ENCODE results near the gene GPRC5A. TPM values are rescaled to one million over a fixed set of nuclear protein-coding genes. Genes with fewer than 3 reads are reported as not detected.
A peak's percentile ranks its signal among the peaks of the same experiment; 100 is the strongest.

The GPRC5A gene
- total and polyA plus RNA-seq, 9 donors, result 0.90 to 5.9 (median 1.7) TPM

- H3K36me3 ChIP-seq (ENCODE audit: control insufficient read depth, insufficient read depth, low read length), result no peaks in the 10 kb centered on the region
- no peak for DNase-seq
- 74% methylated on average over 2 of the region's 9 CpGs for WGBS (ENCODE audit: insufficient coverage)
- no peaks in the 10 kb centered on the region for H3K27me3 ChIP-seq (ENCODE audit: control insufficient read depth, insufficient read depth, low read length)
- no peaks in the 10 kb centered on the region for H3K9me3 ChIP-seq (replicated peaks; ENCODE audit: control insufficient read depth, low read depth, low read length)
- H3K4me1 ChIP-seq (ENCODE audit: control insufficient read depth, insufficient read depth, low read length), result peaks cover 5% of the 10 kb centered on the region
- H3K4me3 ChIP-seq (ENCODE audit: low read length), result no peak overlapping the region
- H3K27ac ChIP-seq (ENCODE audit: low read length), result no peak overlapping the region
These were observed 6.9 kb downstream of the GPRC5A start for GRCh38 chr12:12898136-12898717.

- no peak overlapping the region for H3K4me3 ChIP-seq (ENCODE audit: low read length)
- no peaks in the 10 kb centered on the region for H3K9me3 ChIP-seq (replicated peaks; ENCODE audit: control insufficient read depth, low read depth, low read length)
- peaks cover 5% of the 10 kb centered on the region for H3K4me1 ChIP-seq (ENCODE audit: control insufficient read depth, insufficient read depth, low read length)
- no peaks in the 10 kb centered on the region for H3K27me3 ChIP-seq (ENCODE audit: control insufficient read depth, insufficient read depth, low read length)
- WGBS (ENCODE audit: insufficient coverage), result 89% methylated on average over 8 of the region's 8 CpGs
- DNase-seq, result no peak
- no peak overlapping the region for H3K27ac ChIP-seq (ENCODE audit: low read length)
- H3K36me3 ChIP-seq (ENCODE audit: control insufficient read depth, insufficient read depth, low read length), result no peaks in the 10 kb centered on the region
These were observed 7.6 kb downstream of the GPRC5A start for GRCh38 chr12:12898911-12899511.

GRCh38 chr12:12899530-12900380 lies 8.4 kb downstream of the GPRC5A start:
- 68% methylated on average over 5 of the region's 10 CpGs for WGBS (ENCODE audit: insufficient coverage)
- Histone ChIP-seq H3K27me3 (ENCODE audit: control insufficient read depth, insufficient read depth, low read length) (no peaks in the 10 kb centered on the region), H3K9me3 (replicated peaks; ENCODE audit: control insufficient read depth, low read depth, low read length) (no peaks in the 10 kb centered on the region), H3K27ac (ENCODE audit: low read length) (no peak overlapping the region), H3K4me1 (ENCODE audit: control insufficient read depth, insufficient read depth, low read length) (peaks cover 5% of the 10 kb centered on the region), H3K4me3 (ENCODE audit: low read length) (no peak overlapping the region), H3K36me3 (ENCODE audit: control insufficient read depth, insufficient read depth, low read length) (no peaks in the 10 kb centered on the region)
- no peak for DNase-seq

GRCh38 chr12:12900786-12901157 lies 9.4 kb downstream of the GPRC5A start:
- H3K4me3 ChIP-seq (ENCODE audit: low read length), result no peak overlapping the region
- no peaks in the 10 kb centered on the region for H3K27me3 ChIP-seq (ENCODE audit: control insufficient read depth, insufficient read depth, low read length)
- H3K27ac ChIP-seq (ENCODE audit: low read length), result no peak overlapping the region
- no peak for DNase-seq
- H3K4me1 ChIP-seq (ENCODE audit: control insufficient read depth, insufficient read depth, low read length), result peaks cover 5% of the 10 kb centered on the region
- WGBS (ENCODE audit: insufficient coverage), result no CpG with 5 or more reads among the region's 2 CpGs
- no peaks in the 10 kb centered on the region for H3K9me3 ChIP-seq (replicated peaks; ENCODE audit: control insufficient read depth, low read depth, low read length)
- H3K36me3 ChIP-seq (ENCODE audit: control insufficient read depth, insufficient read depth, low read length), result no peaks in the 10 kb centered on the region

- 63% methylated on average over 3 of the region's 10 CpGs for WGBS (ENCODE audit: insufficient coverage)
- H3K36me3 ChIP-seq (ENCODE audit: control insufficient read depth, insufficient read depth, low read length), result no peaks in the 10 kb centered on the region
- H3K27me3 ChIP-seq (ENCODE audit: control insufficient read depth, insufficient read depth, low read length), result no peaks in the 10 kb centered on the region
- H3K9me3 ChIP-seq (replicated peaks; ENCODE audit: control insufficient read depth, low read depth, low read length), result no peaks in the 10 kb centered on the region
- peak; percentile 35 for DNase-seq
- peaks cover 5% of the 10 kb centered on the region for H3K4me1 ChIP-seq (ENCODE audit: control insufficient read depth, insufficient read depth, low read length)
- H3K4me3 ChIP-seq (ENCODE audit: low read length), result no peak overlapping the region
- H3K27ac ChIP-seq (ENCODE audit: low read length), result no peak overlapping the region
These were observed 9.9 kb downstream of the GPRC5A start for GRCh38 chr12:12901158-12901791.

GRCh38 chr12:12902036-12902435 lies 10.7 kb downstream of the GPRC5A start:
- no peak for DNase-seq
- no peak overlapping the region for H3K27ac ChIP-seq (ENCODE audit: low read length)
- H3K36me3 ChIP-seq (ENCODE audit: control insufficient read depth, insufficient read depth, low read length), result no peaks in the 10 kb centered on the region
- H3K9me3 ChIP-seq (replicated peaks; ENCODE audit: control insufficient read depth, low read depth, low read length), result no peaks in the 10 kb centered on the region
- H3K4me1 ChIP-seq (ENCODE audit: control insufficient read depth, insufficient read depth, low read length), result peaks cover 5% of the 10 kb centered on the region
- H3K4me3 ChIP-seq (ENCODE audit: low read length), result no peak overlapping the region
- H3K27me3 ChIP-seq (ENCODE audit: control insufficient read depth, insufficient read depth, low read length), result no peaks in the 10 kb centered on the region

- H3K9me3 ChIP-seq (replicated peaks; ENCODE audit: control insufficient read depth, low read depth, low read length), result no peaks in the 10 kb centered on the region
These were observed 12.6 kb downstream of the GPRC5A start for GRCh38 chr12:12903642-12904609.

GRCh38 chr12:12907552-12907951 lies 16.2 kb downstream of the GPRC5A start:
- H3K27ac ChIP-seq (ENCODE audit: low read length), result no peak overlapping the region
- WGBS (ENCODE audit: insufficient coverage), result 73% methylated on average over 2 of the region's 5 CpGs

More at GRCh38 chr12:12903642-12904609, 12.6 kb downstream of the GPRC5A start:
- Histone ChIP-seq H3K36me3 (ENCODE audit: control insufficient read depth, insufficient read depth, low read length) (no peaks in the 10 kb centered on the region), H3K4me1 (ENCODE audit: control insufficient read depth, insufficient read depth, low read length) (peaks cover 5% of the 10 kb centered on the region), H3K27ac (ENCODE audit: low read length) (no peak overlapping the region), H3K27me3 (ENCODE audit: control insufficient read depth, insufficient read depth, low read length) (no peaks in the 10 kb centered on the region), H3K4me3 (ENCODE audit: low read length) (no peak overlapping the region)
- WGBS (ENCODE audit: insufficient coverage), result no CpG with 5 or more reads among the region's 14 CpGs
- no peak for DNase-seq

GRCh38 chr12:12908252-12908651 lies 16.9 kb downstream of the GPRC5A start:
- Histone ChIP-seq H3K4me1 (ENCODE audit: control insufficient read depth, insufficient read depth, low read length) (peaks cover 7% of the 10 kb centered on the region), H3K9me3 (replicated peaks; ENCODE audit: control insufficient read depth, low read depth, low read length) (no peaks in the 10 kb centered on the region), H3K36me3 (ENCODE audit: control insufficient read depth, insufficient read depth, low read length) (no peaks in the 10 kb centered on the region), H3K27me3 (ENCODE audit: control insufficient read depth, insufficient read depth, low read length) (no peaks in the 10 kb centered on the region), H3K27ac (ENCODE audit: low read length) (no peak overlapping the region), H3K4me3 (ENCODE audit: low read length) (no peak overlapping the region)
- DNase-seq, result no peak
- WGBS (ENCODE audit: insufficient coverage), result 90% methylated on average over 13 of the region's 14 CpGs

More at GRCh38 chr12:12907552-12907951, 16.2 kb downstream of the GPRC5A start:
- Histone ChIP-seq H3K9me3 (replicated peaks; ENCODE audit: control insufficient read depth, low read depth, low read length) (no peaks in the 10 kb centered on the region), H3K4me1 (ENCODE audit: control insufficient read depth, insufficient read depth, low read length) (peaks cover 3% of the 10 kb centered on the region), H3K27me3 (ENCODE audit: control insufficient read depth, insufficient read depth, low read length) (no peaks in the 10 kb centered on the region), H3K4me3 (ENCODE audit: low read length) (no peak overlapping the region), H3K36me3 (ENCODE audit: control insufficient read depth, insufficient read depth, low read length) (no peaks in the 10 kb centered on the region)
- no peak for DNase-seq
